ENCODE measurements around the gene ALG11.

- TF ChIP-seq EZH2phosphoT487 (IDR thresholded peaks at IDR 0.05; ENCODE audit: unreplicated experiment), result no peak
- TF ChIP-seq, protein P1, sequence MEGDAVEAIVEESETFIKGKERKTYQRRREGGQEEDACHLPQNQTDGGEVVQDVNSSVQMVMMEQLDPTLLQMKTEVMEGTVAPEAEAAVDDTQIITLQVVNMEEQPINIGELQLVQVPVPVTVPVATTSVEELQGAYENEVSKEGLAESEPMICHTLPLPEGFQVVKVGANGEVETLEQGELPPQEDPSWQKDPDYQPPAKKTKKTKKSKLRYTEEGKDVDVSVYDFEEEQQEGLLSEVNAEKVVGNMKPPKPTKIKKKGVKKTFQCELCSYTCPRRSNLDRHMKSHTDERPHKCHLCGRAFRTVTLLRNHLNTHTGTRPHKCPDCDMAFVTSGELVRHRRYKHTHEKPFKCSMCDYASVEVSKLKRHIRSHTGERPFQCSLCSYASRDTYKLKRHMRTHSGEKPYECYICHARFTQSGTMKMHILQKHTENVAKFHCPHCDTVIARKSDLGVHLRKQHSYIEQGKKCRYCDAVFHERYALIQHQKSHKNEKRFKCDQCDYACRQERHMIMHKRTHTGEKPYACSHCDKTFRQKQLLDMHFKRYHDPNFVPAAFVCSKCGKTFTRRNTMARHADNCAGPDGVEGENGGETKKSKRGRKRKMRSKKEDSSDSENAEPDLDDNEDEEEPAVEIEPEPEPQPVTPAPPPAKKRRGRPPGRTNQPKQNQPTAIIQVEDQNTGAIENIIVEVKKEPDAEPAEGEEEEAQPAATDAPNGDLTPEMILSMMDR (conservative IDR thresholded peaks at IDR 0.05; ENCODE audit: low read depth in 2 of 2), result no peak
- no peak for TF ChIP-seq REST (IDR thresholded peaks at IDR 0.05; ENCODE audit: unreplicated experiment)
- no peak for TF ChIP-seq POLR2AphosphoS5 (IDR thresholded peaks at IDR 0.05; ENCODE audit: low read depth)
Observed at GRCh38 chr13:52020191-52020590, 8.0 kb downstream of the ALG11 start.
